Neural cell (in vitro differentiated cells): ENCODE measurements around the gene ARSJ. TPM values are rescaled to one million over a fixed set of nuclear protein-coding genes. Genes with fewer than 3 reads are reported as not detected.

ENCODE experiments used
- H2AFZ ChIP-seq: fragments of 200-600, 300-800 bp; sonication (generic), shearing (Covaris generic); 2 replicates; pipeline ENCODE4 v1.6.0; 2014; ENCODE audit warnings: low read depth, mild to moderate bottlenecking, antibody characterized with exemption, low read length, moderate library complexity
- H3F3A ChIP-seq: fragments of 200-600 bp; shearing (Covaris generic); 2 replicates; pipeline ENCODE4 v1.6.1; 2016; ENCODE audit warnings: mild to moderate bottlenecking, moderate library complexity, mixed read lengths, antibody characterized with exemption, low read length; ENCODE audit not compliant: insufficient read depth, poor library complexity, severe bottlenecking
- H3K27ac ChIP-seq: fragments of 200-600, 300-800 bp; sonication (generic), shearing (Covaris generic); 2 replicates; pipeline ENCODE4 v1.5.1; 2014; ENCODE audit warnings: mild to moderate bottlenecking, low read length, moderate library complexity
- H3K27me3 ChIP-seq: fragments of 300-800, 200-600 bp; sonication (generic), shearing (Covaris generic); 2 replicates; pipeline ENCODE4 v1.6.0; 2014; ENCODE audit warnings: mild to moderate bottlenecking, low read depth, low read length, moderate library complexity; ENCODE audit not compliant: insufficient read depth
- H3K36me3 ChIP-seq: fragments of 300-800, 200-600 bp; sonication (generic), shearing (Covaris generic); 2 replicates; pipeline ENCODE4 v1.5.1; 2014; ENCODE audit warnings: mild to moderate bottlenecking, antibody characterized with exemption, low read length, moderate library complexity; ENCODE audit not compliant: insufficient read depth
- H3K4me2 ChIP-seq: fragments of 300-800, 200-600 bp; sonication (generic), shearing (Covaris generic); 2 replicates; pipeline ENCODE4 v1.6.0; 2014; ENCODE audit warnings: mild to moderate bottlenecking, low read length
- H3K4me3 ChIP-seq: fragments of 300-800, 200-600 bp; sonication (generic), shearing (Covaris generic); 2 replicates; pipeline ENCODE4 v1.5.1; 2014; ENCODE audit warnings: mild to moderate bottlenecking, low read length, moderate library complexity
- H3K79me2 ChIP-seq: fragments of 200-600 bp; shearing (Covaris generic); replicated peaks from 2 replicates; pipeline ENCODE4 v1.6.0; 2014; ENCODE audit warnings: mild to moderate bottlenecking, low read length, moderate library complexity; ENCODE audit not compliant: insufficient read depth
- H3K9ac ChIP-seq: fragments of 300-800, 200-600 bp; sonication (generic), shearing (Covaris generic); 2 replicates; pipeline ENCODE4 v1.6.1; 2016; ENCODE audit warnings: mild to moderate bottlenecking, low read length, mixed read lengths
- H3K9me2 ChIP-seq: fragments of 200-600 bp; shearing (Covaris generic); 2 replicates; pipeline ENCODE4 v1.6.1; 2016; ENCODE audit warnings: mild to moderate bottlenecking, low read length, mixed read lengths; ENCODE audit not compliant: insufficient read depth
- H3K9me3 ChIP-seq: fragments of 200-600, 300-800 bp; sonication (generic), shearing (Covaris generic); 2 replicates; pipeline ENCODE4 v1.6.1; 2016; ENCODE audit warnings: mild to moderate bottlenecking, mixed run types, low read length, moderate library complexity, mixed read lengths
- H4K20me1 ChIP-seq: fragments of 200-600 bp; shearing (Covaris generic); 2 replicates; pipeline ENCODE4 v1.6.1; 2016; ENCODE audit warnings: mild to moderate bottlenecking, mixed run types; ENCODE audit not compliant: insufficient read depth
- EP300 ChIP-seq: fragments of 450-650 bp; conservative IDR thresholded peaks from 2 replicates; pipeline ENCODE4 v1.6.1; 2014; ENCODE audit warnings: antibody characterized with exemption, mild to moderate bottlenecking, moderate library complexity; ENCODE audit not compliant: poor library complexity, severe bottlenecking
- EZH2 ChIP-seq: fragments of 200-600, 300-800 bp; shearing (Covaris generic), sonication (generic); IDR thresholded peaks from 2 replicates; pipeline ENCODE4 v1.6.1; 2014; ENCODE audit warnings: antibody characterized with exemption, low read length, borderline replicate concordance, mild to moderate bottlenecking; ENCODE audit not compliant: insufficient read depth, poor library complexity, severe bottlenecking
- MXI1 ChIP-seq: fragments of 450-650 bp; conservative IDR thresholded peaks from 2 replicates; pipeline ENCODE4 v1.6.1; 2014; ENCODE audit warnings: antibody characterized with exemption, mild to moderate bottlenecking; ENCODE audit not compliant: poor library complexity, severe bottlenecking
- POLR2AphosphoS5 ChIP-seq: IDR thresholded peaks from 2 replicates; pipeline ENCODE4 v1.6.1; 2012
- RAD21 ChIP-seq: fragments of 450-650 bp; conservative IDR thresholded peaks from 2 replicates; pipeline ENCODE4 v1.6.1; 2014; ENCODE audit warnings: antibody characterized with exemption, mild to moderate bottlenecking, moderate library complexity
- SMC3 ChIP-seq: fragments of 450-650 bp; conservative IDR thresholded peaks from 2 replicates; pipeline ENCODE4 v1.6.1; 2014; ENCODE audit warnings: antibody characterized with exemption, mild to moderate bottlenecking, moderate library complexity; ENCODE audit not compliant: poor library complexity
- TAF1 ChIP-seq: IDR thresholded peaks from 2 replicates; pipeline ENCODE4 v1.6.1; 2012; ENCODE audit warnings: low read depth
- polyA plus RNA-seq: library from polyadenylated mRNA; depleted of rRNA; stranded (reverse); fragments of >200 nt; gene quantifications from 2 replicates; pipeline ENCODE4 v1.2.3, GENCODE V29; 2014
- TF ChIP-seq, protein P1 (sequence below): IDR thresholded peaks from 2 replicates; pipeline ENCODE4 v1.6.1; 2012; ENCODE audit warnings: borderline replicate concordance
- TF ChIP-seq, protein P2 (sequence below): fragments of 450-650 bp; IDR thresholded peaks from 2 replicates; pipeline ENCODE4 v1.5.1; 2014; ENCODE audit warnings: antibody characterized with exemption, mild to moderate bottlenecking, moderate library complexity; ENCODE audit not compliant: poor library complexity, severe bottlenecking

Gene ARSJ
- polyA plus RNA-seq, 1 donor from 2014 or later, result 0.10 TPM

GRCh38 chr4:113866611-113867010 lies 112.8 kb downstream of the ARSJ start:
- Histone ChIP-seq H3K36me3 (no peaks in the 10 kb centered on the region), H3K4me2 (no peak overlapping the region), H2AFZ (no peak overlapping the region), H3K9me2 (no peaks in the 10 kb centered on the region), H3K4me3 (no peak overlapping the region), H3K79me2 (no peaks in the 10 kb centered on the region), H3K27ac (no peak overlapping the region), H3K9me3 (no peaks in the 10 kb centered on the region), H4K20me1 (no peaks in the 10 kb centered on the region), H3K27me3 (no peaks in the 10 kb centered on the region), H3F3A (no peaks in the 10 kb centered on the region), H3K9ac (no peak overlapping the region)
- TF ChIP-seq, protein P1, sequence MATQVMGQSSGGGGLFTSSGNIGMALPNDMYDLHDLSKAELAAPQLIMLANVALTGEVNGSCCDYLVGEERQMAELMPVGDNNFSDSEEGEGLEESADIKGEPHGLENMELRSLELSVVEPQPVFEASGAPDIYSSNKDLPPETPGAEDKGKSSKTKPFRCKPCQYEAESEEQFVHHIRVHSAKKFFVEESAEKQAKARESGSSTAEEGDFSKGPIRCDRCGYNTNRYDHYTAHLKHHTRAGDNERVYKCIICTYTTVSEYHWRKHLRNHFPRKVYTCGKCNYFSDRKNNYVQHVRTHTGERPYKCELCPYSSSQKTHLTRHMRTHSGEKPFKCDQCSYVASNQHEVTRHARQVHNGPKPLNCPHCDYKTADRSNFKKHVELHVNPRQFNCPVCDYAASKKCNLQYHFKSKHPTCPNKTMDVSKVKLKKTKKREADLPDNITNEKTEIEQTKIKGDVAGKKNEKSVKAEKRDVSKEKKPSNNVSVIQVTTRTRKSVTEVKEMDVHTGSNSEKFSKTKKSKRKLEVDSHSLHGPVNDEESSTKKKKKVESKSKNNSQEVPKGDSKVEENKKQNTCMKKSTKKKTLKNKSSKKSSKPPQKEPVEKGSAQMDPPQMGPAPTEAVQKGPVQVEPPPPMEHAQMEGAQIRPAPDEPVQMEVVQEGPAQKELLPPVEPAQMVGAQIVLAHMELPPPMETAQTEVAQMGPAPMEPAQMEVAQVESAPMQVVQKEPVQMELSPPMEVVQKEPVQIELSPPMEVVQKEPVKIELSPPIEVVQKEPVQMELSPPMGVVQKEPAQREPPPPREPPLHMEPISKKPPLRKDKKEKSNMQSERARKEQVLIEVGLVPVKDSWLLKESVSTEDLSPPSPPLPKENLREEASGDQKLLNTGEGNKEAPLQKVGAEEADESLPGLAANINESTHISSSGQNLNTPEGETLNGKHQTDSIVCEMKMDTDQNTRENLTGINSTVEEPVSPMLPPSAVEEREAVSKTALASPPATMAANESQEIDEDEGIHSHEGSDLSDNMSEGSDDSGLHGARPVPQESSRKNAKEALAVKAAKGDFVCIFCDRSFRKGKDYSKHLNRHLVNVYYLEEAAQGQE, result no peak
- no peak for TF ChIP-seq MXI1
- no peak for TF ChIP-seq EP300
- TF ChIP-seq RAD21, result no peak
- TF ChIP-seq TAF1, result no peak
- no peak for TF ChIP-seq EZH2
- TF ChIP-seq, protein P2, sequence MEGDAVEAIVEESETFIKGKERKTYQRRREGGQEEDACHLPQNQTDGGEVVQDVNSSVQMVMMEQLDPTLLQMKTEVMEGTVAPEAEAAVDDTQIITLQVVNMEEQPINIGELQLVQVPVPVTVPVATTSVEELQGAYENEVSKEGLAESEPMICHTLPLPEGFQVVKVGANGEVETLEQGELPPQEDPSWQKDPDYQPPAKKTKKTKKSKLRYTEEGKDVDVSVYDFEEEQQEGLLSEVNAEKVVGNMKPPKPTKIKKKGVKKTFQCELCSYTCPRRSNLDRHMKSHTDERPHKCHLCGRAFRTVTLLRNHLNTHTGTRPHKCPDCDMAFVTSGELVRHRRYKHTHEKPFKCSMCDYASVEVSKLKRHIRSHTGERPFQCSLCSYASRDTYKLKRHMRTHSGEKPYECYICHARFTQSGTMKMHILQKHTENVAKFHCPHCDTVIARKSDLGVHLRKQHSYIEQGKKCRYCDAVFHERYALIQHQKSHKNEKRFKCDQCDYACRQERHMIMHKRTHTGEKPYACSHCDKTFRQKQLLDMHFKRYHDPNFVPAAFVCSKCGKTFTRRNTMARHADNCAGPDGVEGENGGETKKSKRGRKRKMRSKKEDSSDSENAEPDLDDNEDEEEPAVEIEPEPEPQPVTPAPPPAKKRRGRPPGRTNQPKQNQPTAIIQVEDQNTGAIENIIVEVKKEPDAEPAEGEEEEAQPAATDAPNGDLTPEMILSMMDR, result no peak
- TF ChIP-seq POLR2AphosphoS5, result no peak
- no peak for TF ChIP-seq SMC3

DNA sequence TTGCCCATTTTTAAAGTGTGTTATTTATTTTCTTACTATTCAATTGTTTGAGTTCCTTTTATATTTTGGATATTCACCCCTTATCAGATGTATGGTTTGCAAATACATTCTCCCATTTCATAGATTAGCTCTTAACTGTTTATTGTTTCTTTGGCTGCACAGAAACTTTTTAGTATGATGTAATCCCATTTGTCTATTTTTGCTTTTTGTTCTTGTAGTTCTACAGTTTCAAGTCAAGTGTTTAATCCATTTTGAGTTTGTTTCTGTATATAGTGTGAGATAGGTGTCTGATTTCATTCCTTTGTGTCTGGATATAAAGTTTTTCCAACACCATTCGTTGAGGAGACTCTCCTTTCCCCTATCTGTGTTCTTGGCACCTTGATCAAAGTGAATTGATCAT lies 120.5 kb downstream of the ARSJ start:
- TF ChIP-seq, protein P1, result no peak
- TF ChIP-seq, protein P2, result no peak
- no peak for TF ChIP-seq TAF1
- TF ChIP-seq MXI1, result no peak
- no peak for TF ChIP-seq EZH2
- TF ChIP-seq EP300, result no peak
- no peak for TF ChIP-seq POLR2AphosphoS5
- Histone ChIP-seq H3K79me2 (no peaks in the 10 kb centered on the region), H3K4me3 (no peak overlapping the region), H3K36me3 (no peaks in the 10 kb centered on the region), H3K27ac (no peak overlapping the region), H3K27me3 (no peaks in the 10 kb centered on the region), H3K9me3 (no peaks in the 10 kb centered on the region), H3K9ac (no peak overlapping the region), H3K9me2 (no peaks in the 10 kb centered on the region), H4K20me1 (no peaks in the 10 kb centered on the region), H2AFZ (no peak overlapping the region), H3K4me2 (no peak overlapping the region), H3F3A (no peaks in the 10 kb centered on the region)
